IPS-18a (cell line): ENCODE measurements around the gene OTOGL.
"Not testable (repeated sequence)": the region's sequence is repeated elsewhere in the genome, so short reads cannot be mapped to it uniquely, and the experiment has no call there.

Experiments used
- H3K27ac ChIP-seq: one replicate; pipeline ENCODE4 v1.5.1; 2013; ENCODE audit warnings: low read length
- H3K27me3 ChIP-seq: one replicate; pipeline ENCODE4 v1.6.1; 2013; ENCODE audit warnings: mild to moderate bottlenecking, low read length; ENCODE audit not compliant: control insufficient read depth, insufficient read depth
- H3K36me3 ChIP-seq: one replicate; pipeline ENCODE4 v1.6.1; 2013; ENCODE audit warnings: low read depth, low read length; ENCODE audit not compliant: control insufficient read depth
- H3K4me1 ChIP-seq: one replicate; pipeline ENCODE4 v1.6.1; 2013; ENCODE audit warnings: low read depth, low read length; ENCODE audit not compliant: control insufficient read depth
- H3K4me3 ChIP-seq: one replicate; pipeline ENCODE4 v1.5.1; 2013; ENCODE audit warnings: low read length
- H3K9ac ChIP-seq: one replicate; pipeline ENCODE4 v1.6.1; 2013; ENCODE audit warnings: mild to moderate bottlenecking, low read length, moderate library complexity
- H3K9me3 ChIP-seq: one replicate; pipeline ENCODE4 v1.6.1; 2013; ENCODE audit warnings: low read depth, low read length; ENCODE audit not compliant: control insufficient read depth

The OTOGL gene

DNA sequence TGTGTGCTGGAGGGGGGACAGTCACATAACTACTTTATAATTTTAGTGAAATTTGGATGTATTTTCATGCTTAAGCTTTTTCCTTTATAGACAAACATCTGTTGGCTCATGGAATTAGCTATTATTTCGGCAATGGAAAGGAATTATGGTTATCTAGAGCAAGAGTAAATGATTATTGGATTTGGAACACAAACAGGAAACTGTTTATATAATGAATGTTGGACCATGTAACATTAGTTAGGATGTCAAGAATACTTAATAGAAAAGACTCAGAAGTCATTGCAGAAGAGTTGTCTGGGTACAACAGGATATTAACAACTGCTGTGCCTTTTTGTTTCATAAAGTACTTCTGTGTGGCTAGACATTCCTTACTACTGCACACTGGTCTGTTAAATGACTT lies 108.7 kb downstream of the OTOGL start:
- Histone ChIP-seq H3K4me3 (no peak overlapping the region), H3K4me1 (peaks cover 12% of the 10 kb centered on the region), H3K27me3 (no peaks in the 10 kb centered on the region)

DNA sequence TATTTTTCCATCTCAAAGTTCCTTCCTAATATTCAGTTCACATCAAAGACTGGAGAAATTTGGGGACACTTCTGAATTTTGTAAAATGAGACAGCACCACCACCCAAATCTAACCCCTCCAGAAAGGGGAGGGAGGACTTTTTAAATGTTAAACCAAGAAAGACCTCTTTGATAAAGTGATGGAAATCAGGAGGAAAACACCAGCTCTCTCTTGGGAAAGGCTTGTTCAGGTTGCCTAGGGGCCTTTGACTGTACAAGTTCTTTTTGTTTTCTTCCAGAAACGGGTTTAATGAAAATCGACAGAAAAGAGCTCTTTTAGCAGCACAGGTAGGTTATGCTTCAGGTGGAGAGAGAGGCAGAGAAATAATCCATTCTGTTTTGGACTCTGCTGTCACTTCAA lies 112.3 kb downstream of the OTOGL start:
- peaks cover 17% of the 10 kb centered on the region for H3K4me1 ChIP-seq
- H3K9ac ChIP-seq, result no peak overlapping the region
- no peaks in the 10 kb centered on the region for H3K27me3 ChIP-seq
- H3K27ac ChIP-seq, result no peak overlapping the region
- no peaks in the 10 kb centered on the region for H3K9me3 ChIP-seq
- H3K4me3 ChIP-seq, result no peak overlapping the region
- H3K36me3 ChIP-seq, result no peaks in the 10 kb centered on the region

More for the DNA sequence above, 108.7 kb downstream of the OTOGL start:
- Histone ChIP-seq H3K27ac (no peak overlapping the region), H3K9ac (no peak overlapping the region), H3K9me3 (no peaks in the 10 kb centered on the region), H3K36me3 (no peaks in the 10 kb centered on the region)

DNA sequence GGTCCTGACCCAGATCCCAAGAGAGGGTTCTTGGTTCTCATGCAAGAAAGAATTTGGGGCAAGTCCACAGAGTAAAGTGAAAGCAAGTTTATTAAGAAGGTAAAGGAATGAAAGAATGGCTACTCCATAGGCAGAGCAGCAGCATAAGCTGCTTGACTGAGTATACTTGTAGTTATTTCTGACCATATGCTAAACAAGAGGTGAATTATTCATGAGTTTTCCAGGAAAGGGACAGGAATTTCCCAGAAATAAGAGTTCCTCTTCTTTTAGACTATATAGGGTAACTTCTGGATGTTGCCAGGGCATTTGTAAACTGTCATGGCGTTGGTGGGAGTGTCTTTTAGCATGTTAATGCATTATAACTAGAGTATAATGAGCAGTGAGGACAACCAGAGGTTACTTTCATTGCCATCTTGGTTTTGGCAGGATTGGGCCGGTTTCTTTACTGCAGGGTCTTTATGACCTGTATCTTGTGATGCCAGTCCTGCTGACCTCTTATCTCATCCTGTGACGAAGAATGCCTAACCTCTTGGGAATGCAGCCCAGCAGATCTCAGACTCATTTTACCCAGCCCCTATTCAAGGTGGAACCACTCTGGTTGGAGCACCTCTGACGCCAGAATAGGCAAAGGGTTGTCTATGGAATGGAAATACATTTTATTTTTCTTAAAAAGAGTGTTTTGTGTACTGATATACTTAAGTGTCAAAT lies 113.8 kb downstream of the OTOGL start:
- Histone ChIP-seq H3K9ac (no peak overlapping the region), H3K36me3 (no peaks in the 10 kb centered on the region), H3K9me3 (no peaks in the 10 kb centered on the region), H3K27me3 (no peaks in the 10 kb centered on the region), H3K4me1 (peaks cover 23% of the 10 kb centered on the region), H3K4me3 (no peak overlapping the region), H3K27ac (no peak overlapping the region)

DNA sequence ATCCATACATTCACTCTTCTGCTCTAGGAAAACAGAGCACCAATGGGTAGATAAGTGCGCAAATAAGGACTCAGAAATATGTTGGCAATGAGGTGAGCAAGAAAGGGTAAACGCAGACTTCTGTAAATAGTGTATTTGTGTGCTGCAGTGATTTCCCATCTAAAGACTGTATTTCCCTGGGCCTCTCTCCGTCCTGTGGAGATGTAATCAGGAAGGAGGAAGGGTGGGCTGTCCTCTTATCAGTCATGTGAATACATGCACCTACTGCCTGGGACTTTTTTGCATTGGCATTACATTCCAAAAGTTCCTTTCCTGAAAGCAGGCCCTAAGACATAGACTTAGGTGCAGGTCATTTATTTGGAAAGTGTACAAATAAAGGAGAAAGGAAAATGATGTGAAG lies 114.5 kb downstream of the OTOGL start:
- Histone ChIP-seq H3K9me3 (no peaks in the 10 kb centered on the region), H3K4me1 (peaks cover 23% of the 10 kb centered on the region), H3K27ac (no peak overlapping the region), H3K9ac (no peak overlapping the region), H3K27me3 (no peaks in the 10 kb centered on the region), H3K36me3 (no peaks in the 10 kb centered on the region), H3K4me3 (no peak overlapping the region)

DNA sequence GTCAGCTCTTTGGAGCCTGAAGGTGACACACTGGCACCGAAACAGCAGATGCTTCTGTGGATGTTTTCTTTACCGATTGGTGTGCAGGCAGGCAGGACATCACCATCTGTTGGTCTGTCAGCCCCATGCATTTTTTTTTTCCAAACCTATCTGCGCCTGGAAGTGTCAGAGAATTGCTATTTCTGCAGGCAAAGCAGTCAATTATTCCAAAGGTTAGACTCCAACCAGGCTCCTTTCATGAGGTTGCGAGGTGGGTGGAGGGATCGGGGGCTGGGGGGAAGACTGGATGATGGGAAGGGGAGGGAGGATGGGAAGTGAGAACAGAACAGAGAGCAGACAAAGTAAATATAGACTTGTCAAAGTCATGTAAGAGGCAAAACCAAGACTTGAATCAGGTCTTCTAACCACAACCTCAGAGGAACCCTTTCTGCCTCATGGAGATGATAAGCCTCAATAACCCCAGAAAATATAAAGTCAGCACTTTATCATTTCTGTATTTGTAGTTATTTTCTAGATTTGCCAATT lies 117.7 kb downstream of the OTOGL start:
- no peak overlapping the region for H3K4me3 ChIP-seq
- no peak overlapping the region for H3K27ac ChIP-seq
- no peaks in the 10 kb centered on the region for H3K27me3 ChIP-seq
- H3K36me3 ChIP-seq, result no peaks in the 10 kb centered on the region
- no peaks in the 10 kb centered on the region for H3K9me3 ChIP-seq
- H3K9ac ChIP-seq, result no peak overlapping the region
- peaks cover 16% of the 10 kb centered on the region for H3K4me1 ChIP-seq

DNA sequence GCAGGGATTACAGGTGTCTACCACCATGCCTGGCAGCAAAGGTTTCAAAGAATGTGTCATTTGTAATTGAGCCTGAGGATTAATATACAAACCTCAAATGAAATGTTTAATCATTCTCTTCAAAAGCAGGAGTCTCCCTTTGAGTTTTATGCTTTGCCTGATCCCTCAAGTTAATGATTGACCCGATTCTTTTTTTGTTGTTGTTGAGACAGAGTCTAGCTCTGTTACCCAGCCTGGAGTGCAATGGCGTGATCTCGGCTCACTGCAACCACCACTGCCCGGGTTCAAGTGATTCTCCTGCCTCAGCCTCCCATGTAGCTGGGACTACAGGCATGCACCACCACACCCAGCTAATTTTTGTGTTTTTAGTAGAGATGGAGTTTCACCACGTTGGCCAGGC lies 119.6 kb downstream of the OTOGL start:
- not testable (repeated sequence) for H3K36me3 ChIP-seq, H3K4me1 ChIP-seq, H3K27me3 ChIP-seq, H3K27ac ChIP-seq, H3K4me3 ChIP-seq, H3K9me3 ChIP-seq, H3K9ac ChIP-seq

DNA sequence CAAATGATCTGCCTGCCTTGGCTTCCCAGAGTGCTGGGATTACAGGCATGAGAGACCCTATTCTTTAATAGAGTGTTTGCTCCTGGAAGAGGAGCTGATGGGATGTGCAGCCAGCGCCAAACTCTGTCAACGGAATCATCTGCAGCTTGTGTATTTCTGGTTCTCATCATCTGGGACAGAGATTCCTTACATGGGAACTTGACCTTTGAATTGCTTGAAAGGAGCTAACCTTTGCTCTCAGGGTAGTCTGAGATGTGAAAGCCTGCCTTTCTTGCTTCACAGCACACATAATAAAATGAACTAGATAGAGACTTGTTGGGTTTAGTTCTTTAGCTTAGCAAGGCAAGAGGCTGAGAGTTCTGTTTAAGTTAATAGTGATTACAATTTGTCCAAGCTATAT lies 120.0 kb downstream of the OTOGL start:
- Histone ChIP-seq H3K27ac (no peak overlapping the region), H3K4me3 (no peak overlapping the region), H3K27me3 (no peaks in the 10 kb centered on the region), H3K36me3 (no peaks in the 10 kb centered on the region), H3K4me1 (peaks cover 7% of the 10 kb centered on the region), H3K9ac (no peak overlapping the region), H3K9me3 (no peaks in the 10 kb centered on the region)

DNA sequence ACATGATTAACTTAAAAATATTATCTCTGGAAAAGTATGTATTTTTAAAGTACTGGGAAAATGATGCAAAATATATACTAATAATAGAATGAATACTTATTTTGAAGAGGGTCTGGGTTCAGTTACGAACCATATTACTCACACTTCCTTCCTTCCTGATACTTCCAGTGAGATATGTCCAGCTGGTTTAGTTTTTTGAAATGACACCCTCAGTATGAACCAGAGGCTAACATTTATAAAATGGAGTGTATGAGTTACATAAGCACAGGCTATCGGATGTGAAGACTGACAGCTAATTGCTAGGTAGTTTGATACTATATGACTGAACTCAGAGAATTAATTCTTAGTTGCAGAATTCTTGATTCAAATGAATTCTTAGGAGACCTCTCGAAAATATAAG lies 122.9 kb downstream of the OTOGL start:
- Histone ChIP-seq H3K36me3 (no peaks in the 10 kb centered on the region), H3K9ac (no peak overlapping the region), H3K4me1 (peaks cover 3% of the 10 kb centered on the region), H3K9me3 (no peaks in the 10 kb centered on the region), H3K27me3 (no peaks in the 10 kb centered on the region), H3K27ac (no peak overlapping the region), H3K4me3 (no peak overlapping the region)

DNA sequence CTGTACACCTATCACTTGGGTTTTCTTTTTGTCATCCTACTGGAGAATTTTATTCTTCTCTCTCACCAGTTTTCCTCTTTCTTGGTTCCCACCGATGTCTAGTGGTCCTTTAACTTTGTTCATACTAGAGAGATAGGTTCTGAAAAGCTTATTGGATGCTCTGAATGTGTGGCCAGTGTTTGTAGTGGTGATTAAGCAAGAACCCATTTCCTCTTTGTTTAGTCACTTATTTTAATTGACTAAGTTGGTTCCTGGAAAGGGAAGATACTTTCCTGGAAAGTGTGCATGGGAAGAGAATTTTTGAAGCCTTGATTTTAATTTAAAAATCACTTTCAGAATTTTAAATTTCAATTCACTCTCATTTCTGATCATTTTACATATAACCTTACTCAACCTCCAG lies 127.2 kb downstream of the OTOGL start:
- no peak overlapping the region for H3K9ac ChIP-seq
- H3K27ac ChIP-seq, result no peak overlapping the region
- H3K4me1 ChIP-seq, result peaks cover 16% of the 10 kb centered on the region
- H3K27me3 ChIP-seq, result no peaks in the 10 kb centered on the region
- H3K9me3 ChIP-seq, result no peaks in the 10 kb centered on the region
- no peaks in the 10 kb centered on the region for H3K36me3 ChIP-seq
- H3K4me3 ChIP-seq, result no peak overlapping the region

DNA sequence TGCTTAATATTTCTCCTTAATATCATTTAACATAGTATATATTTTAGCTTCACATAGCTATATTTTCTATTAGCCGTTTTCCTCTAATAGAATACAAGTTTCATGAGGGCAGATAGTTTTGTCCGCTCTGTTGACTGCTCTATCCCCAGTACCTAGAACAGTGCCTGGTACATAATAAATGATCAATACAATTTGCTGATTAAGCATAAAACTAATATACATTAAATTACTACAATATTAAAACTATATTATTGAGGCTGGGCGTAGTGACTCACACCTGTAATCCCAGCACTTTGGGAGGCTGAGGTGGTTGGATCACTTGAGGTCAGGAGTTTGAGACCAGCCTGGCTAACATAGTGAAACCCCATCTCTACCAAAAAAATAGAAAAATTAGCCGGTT lies 128.6 kb downstream of the OTOGL start:
- H3K9ac ChIP-seq, H3K27me3 ChIP-seq, H3K36me3 ChIP-seq, H3K9me3 ChIP-seq, H3K4me3 ChIP-seq, H3K27ac ChIP-seq: not testable (repeated sequence)
- peaks cover 16% of the 10 kb centered on the region for H3K4me1 ChIP-seq

DNA sequence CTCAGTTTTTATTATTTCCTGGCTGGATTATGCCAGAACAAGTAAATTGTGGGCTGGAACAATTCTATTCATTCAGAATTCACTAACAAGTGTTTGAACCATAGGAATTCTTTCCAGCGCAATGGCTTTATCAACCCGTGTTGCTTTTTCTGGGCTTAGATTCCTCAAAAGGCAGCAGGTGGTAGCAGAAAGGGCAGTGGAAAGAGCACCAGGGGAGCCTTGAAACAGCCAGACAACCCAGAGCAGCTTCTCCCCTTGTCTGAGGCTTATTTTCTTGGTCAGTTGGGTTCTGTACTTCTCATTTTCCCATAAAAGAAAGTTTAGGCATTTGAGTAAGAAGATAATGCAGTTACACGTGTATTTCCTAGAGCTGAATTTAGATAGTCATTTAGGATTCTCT lies 130.7 kb downstream of the OTOGL start:
- H3K4me1 ChIP-seq, result peaks cover 16% of the 10 kb centered on the region
- H3K4me3 ChIP-seq, result no peak overlapping the region
- no peak overlapping the region for H3K27ac ChIP-seq
- no peaks in the 10 kb centered on the region for H3K9me3 ChIP-seq
- H3K27me3 ChIP-seq, result no peaks in the 10 kb centered on the region
- no peaks in the 10 kb centered on the region for H3K36me3 ChIP-seq
- peak overlapping the region; percentile 30 for H3K9ac ChIP-seq

DNA sequence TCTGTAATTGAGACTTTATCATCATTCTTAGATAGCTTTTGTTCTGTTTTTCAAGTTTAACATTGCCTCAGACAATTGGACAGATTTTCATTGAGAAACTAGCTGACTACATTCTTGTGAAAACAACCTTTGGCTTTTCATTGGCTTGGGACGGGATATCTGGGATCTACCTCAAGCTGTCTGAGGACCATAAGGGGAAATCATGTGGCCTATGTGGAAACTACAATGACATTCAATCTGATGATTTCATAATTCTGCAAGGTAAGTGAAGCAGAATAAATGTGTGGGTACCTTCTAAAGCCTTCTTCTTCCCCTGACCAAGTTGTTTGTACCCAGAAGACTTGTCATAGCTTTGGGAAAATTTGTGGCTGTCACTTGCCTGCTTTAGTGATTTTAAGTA lies 133.5 kb downstream of the OTOGL start:
- H3K9ac ChIP-seq, result no peak overlapping the region
- H3K36me3 ChIP-seq, result no peaks in the 10 kb centered on the region
- no peak overlapping the region for H3K4me3 ChIP-seq
- H3K4me1 ChIP-seq, result peaks cover 16% of the 10 kb centered on the region
- no peaks in the 10 kb centered on the region for H3K9me3 ChIP-seq
- no peaks in the 10 kb centered on the region for H3K27me3 ChIP-seq
- H3K27ac ChIP-seq, result no peak overlapping the region
